Fibroblast of skin of scalp (primary cell): ENCODE results near the gene TRIO.

ENCODE experiments used
- DNase-seq: peaks from one replicate; pipeline ENCODE4 v3.0.0-alpha.2; 2013

TRIO gene

GRCh38 chr5:14330729-14331385, 187.7 kb downstream of the TRIO start:
- no peak for DNase-seq

GRCh38 chr5:14331386-14331781, 188.2 kb downstream of the TRIO start:
- DNase-seq: no peak

- DNase-seq: no peak
Measured at GRCh38 chr5:14332038-14332631, 189.0 kb downstream of the TRIO start.

- no peak for DNase-seq
Measured at GRCh38 chr5:14332746-14333145, 189.6 kb downstream of the TRIO start.

- DNase-seq: peak; percentile 70
Measured at GRCh38 chr5:14337593-14337992, 194.5 kb downstream of the TRIO start.

- DNase-seq: no peak
Measured at GRCh38 chr5:14339468-14339867, 196.3 kb downstream of the TRIO start.

- no peak for DNase-seq
Measured at GRCh38 chr5:14341571-14342230, 198.6 kb downstream of the TRIO start.

GRCh38 chr5:14342306-14342705, 199.2 kb downstream of the TRIO start:
- no peak for DNase-seq

GRCh38 chr5:14343376-14343775, 200.2 kb downstream of the TRIO start:
- DNase-seq: no peak

- DNase-seq: no peak
Measured at GRCh38 chr5:14347522-14347921, 204.4 kb downstream of the TRIO start.

- DNase-seq: no peak
Measured at GRCh38 chr5:14348142-14348541, 205.0 kb downstream of the TRIO start.

GRCh38 chr5:14349029-14349428, 205.9 kb downstream of the TRIO start:
- no peak for DNase-seq

GRCh38 chr5:14351086-14351661, 208.0 kb downstream of the TRIO start:
- no peak for DNase-seq

GRCh38 chr5:14351845-14352712, 208.9 kb downstream of the TRIO start:
- peak; percentile 67 for DNase-seq

- peak; percentile 43 for DNase-seq
Measured at GRCh38 chr5:14353726-14354474, 210.8 kb downstream of the TRIO start.

- DNase-seq: no peak
Measured at GRCh38 chr5:14355391-14355790, 212.2 kb downstream of the TRIO start.

- DNase-seq: no peak
Measured at GRCh38 chr5:14356305-14356704, 213.2 kb downstream of the TRIO start.

- no peak for DNase-seq
Measured at GRCh38 chr5:14357441-14357840, 214.3 kb downstream of the TRIO start.

- DNase-seq: no peak
Measured at GRCh38 chr5:14357851-14358250, 214.7 kb downstream of the TRIO start.

GRCh38 chr5:14358536-14358935, 215.4 kb downstream of the TRIO start:
- DNase-seq: no peak

GRCh38 chr5:14359069-14360043, 216.2 kb downstream of the TRIO start:
- no peak for DNase-seq
